AG09319 (cell line): Measurements from ENCODE around the gene CAMTA1.

Experiments used
- DNase-seq: peaks from one replicate; pipeline ENCODE4 v3.0.0-alpha.2; 2010; ENCODE audit warnings: low read depth; ENCODE audit errors: extremely low read depth
- CTCF ChIP-seq: IDR thresholded peaks from 2 replicates; pipeline ENCODE4 v1.5.1; 2011; ENCODE audit warnings: low read depth, mild to moderate bottlenecking, inconsistent platforms, low read length, moderate library complexity

Gene CAMTA1

DNA sequence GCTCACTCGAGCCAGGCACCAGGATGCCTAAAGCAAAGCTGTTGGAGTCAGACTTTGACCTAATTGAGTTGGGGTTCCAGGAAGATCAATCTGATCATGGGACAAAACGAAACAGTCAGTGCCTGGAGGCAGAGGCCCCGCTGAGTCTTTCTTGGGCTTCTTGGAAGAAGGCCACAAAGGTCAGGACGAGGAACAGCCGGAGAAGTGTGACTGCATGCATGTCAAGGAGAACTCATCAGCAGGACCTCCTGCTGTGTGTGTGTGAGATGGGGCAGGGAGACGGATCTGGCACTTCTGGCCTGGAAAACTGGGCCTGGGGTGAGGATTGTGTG, 190.8 kb downstream of the CAMTA1 start:
- DNase-seq, result no peak
- TF ChIP-seq CTCF, result no peak

DNA sequence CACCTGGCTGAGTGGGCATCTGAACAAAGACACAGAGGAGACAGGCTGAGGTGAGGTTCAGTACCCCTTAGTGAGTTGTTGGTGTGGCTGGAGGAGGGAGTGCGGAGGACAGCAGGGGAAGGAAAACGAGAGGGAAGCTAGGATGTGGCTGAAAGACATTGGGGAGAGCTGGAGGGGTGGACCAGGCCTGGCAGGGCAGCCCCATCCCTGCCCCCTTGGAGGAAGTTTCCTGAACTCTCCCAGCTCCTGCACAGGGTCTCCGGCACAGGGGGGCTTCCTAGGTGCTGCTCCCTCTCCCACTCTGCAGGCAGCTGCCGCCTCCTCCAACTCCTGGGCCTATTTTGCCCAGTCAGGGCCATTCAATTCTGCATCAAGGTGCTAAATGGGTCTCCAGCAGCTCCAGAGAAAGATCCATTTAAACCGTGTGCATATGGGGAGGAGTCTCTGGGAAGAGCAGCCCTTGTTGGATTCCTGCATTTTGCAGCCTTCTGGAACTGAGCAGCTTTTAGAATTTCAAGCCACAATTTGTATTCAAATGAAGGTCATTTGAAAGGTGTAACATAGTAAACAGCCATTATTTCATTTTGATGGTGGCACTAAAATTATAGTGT, 193.9 kb downstream of the CAMTA1 start:
- TF ChIP-seq CTCF, result no peak
- DNase-seq, result no peak

- TF ChIP-seq CTCF, result no peak
- DNase-seq, result no peak
Measured at GRCh38 chr1:6981595-6981994, 196.3 kb downstream of the CAMTA1 start.

GRCh38 chr1:6982443-6982842, 197.2 kb downstream of the CAMTA1 start:
- TF ChIP-seq CTCF, result no peak
- DNase-seq, result no peak

DNA sequence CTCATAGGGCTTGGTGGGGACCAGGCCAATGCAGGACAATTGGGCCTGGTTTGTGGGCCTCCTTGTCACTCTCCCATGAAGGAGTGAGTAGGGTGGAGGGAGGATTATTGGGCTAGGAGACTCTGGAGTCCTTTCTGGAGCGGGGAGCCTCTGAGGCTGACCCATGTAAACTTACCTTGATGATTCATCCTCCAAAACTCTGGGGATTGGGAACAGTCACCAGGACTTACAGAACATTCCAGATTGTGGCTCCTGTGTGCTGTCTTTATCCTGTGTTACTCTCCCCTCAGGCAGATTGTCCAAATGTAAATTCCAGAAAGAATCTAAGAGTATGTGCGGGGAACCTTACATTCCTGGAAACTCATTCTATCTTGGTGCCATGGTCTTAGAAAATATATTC, 197.6 kb downstream of the CAMTA1 start:
- no peak for DNase-seq
- no peak for TF ChIP-seq CTCF

DNA sequence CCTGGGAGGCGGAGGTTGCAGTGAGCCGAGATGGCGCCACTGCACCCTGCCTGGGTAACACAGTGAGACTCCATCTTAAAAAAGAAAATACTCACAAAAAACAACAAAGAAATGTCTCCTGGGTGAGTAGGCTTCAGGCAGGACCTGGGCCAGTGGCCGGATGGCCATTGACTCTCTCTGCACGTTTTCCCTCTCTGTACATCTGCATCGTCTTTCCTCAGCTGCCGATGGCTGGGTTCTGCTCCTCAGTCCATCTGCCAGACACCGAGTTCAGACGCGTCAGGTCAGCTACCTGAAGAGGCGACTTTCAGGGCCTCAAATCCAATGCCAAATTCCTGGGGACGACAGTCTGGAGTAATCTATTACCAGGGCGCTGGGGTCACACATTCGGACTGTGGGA, 199.3 kb downstream of the CAMTA1 start:
- no peak for TF ChIP-seq CTCF
- no peak for DNase-seq

DNA sequence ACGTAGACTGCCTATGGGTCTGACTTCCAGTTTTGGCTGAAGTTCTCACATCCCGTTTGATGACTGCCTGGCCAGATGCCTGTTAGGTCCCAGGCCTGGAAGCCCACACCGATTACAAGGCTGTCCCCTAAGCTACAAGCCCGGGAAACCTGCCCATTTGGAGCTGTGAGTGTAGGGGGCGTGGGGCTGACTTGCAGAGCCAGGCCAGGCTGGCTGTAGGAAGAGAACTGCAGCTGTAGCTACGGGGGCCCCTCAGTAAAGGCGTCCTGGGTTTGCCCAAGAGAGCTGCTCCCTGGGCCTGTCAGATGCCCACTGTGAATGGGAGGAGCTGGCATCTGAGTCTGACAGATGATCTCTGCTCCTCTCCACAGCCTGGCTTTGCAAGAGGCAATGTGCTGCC, 199.7 kb downstream of the CAMTA1 start:
- TF ChIP-seq CTCF, result no peak
- no peak for DNase-seq
